ENCODE data around the gene SGPP1.
"Not testable (repeated sequence)": the region's sequence is repeated elsewhere in the genome, so short reads cannot be mapped to it uniquely, and the experiment has no call there.

The SGPP1 gene

GRCh38 chr14:63725786-63726460 is 1.9 kb downstream of the SGPP1 start:
- no peak for DNase-seq

DNA sequence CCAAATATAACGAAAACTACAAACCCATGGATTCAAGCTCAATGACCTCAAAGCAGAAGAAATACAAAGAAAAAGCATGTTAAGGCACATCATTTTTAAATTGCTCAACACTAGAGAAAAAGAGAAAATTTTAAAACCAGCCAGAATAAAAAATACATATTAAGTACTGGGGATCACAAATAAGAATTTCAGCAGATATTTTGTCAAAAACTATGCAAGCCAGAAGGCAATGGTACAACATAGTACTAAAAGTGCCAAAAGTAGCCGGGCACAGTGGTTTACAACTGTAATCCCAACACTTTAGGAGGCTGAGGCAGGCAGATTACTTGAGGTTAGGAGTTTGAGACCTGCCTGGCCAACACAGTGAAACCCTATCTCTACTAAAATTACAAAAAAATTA is 10.2 kb downstream of the SGPP1 start:
- no peak for DNase-seq

GRCh38 chr14:63715360-63715759 is 12.5 kb downstream of the SGPP1 start:
- DNase-seq = no peak

- no peak for DNase-seq
Measured at GRCh38 chr14:63713764-63714163, 14.1 kb downstream of the SGPP1 start.

DNA sequence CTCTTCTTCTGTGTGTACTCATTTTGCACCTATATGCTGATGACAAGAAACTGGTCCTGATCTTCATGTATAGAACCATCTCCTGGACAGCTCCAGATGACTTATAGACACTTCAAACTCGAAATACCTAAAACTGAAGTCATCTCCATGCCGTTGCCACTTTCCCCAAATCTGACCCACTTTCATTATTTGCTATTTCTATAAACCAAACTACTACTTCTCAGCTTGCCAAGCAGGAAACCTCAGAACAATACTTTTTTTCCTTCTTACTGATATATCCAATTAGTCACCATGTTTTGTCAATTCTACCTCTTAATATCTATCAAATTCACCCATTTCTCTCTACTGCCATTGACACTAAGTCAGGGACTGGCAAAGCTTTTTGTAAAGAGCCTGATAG is 14.8 kb downstream of the SGPP1 start:
- DNase-seq = no peak

DNA sequence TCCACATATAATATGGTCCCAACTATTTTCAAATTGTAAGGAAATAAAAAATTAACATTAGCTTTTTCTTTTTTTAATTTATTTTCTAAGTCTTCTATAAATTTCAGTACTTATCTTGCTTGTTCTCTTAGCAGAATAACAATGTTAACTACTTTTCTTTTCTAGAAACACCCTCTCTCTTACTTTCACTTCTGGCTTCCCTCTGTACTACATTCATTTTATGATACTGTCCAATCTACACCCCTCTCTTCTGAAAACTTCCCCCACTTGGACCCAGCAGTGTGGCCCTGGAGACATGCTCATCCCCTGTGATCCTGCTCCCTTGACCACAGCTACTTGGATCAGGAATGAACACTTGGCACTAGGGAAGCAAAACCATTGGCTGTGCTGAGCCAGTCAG is 15.7 kb downstream of the SGPP1 start:
- DNase-seq = no peak

- no peak for DNase-seq
Measured at GRCh38 chr14:63710497-63710896, 17.4 kb downstream of the SGPP1 start.

GRCh38 chr14:63709589-63709988 is 18.3 kb downstream of the SGPP1 start:
- DNase-seq = no peak

DNA sequence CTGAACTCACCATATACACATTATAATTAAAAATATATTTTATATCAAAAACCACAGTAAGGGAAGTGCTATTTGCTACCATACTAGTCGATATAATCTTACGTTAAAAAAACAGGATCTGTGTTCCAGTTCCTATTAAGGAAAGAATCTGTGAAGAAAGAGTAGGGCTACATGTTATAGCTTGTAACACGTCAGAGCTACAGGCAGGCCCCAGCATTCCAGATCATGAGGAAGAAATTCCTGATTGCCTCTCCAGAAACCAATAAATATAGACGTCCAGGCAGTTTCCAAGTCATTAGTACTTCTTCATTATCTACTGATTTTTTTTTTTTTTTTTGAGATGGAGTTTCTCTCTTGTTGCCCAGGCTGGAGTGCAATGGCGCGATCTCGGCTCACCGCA is 20.6 kb downstream of the SGPP1 start:
- DNase-seq = no peak

- no peak for DNase-seq
Measured at GRCh38 chr14:63705561-63706070, 22.2 kb downstream of the SGPP1 start.

- not testable (repeated sequence) for DNase-seq
Measured at GRCh38 chr14:63702530-63702929, 25.3 kb downstream of the SGPP1 start.

- DNase-seq = no peak
Measured at GRCh38 chr14:63701606-63702299, 26.1 kb downstream of the SGPP1 start.

GRCh38 chr14:63692310-63693020 is 35.4 kb downstream of the SGPP1 start:
- no peak for DNase-seq

GRCh38 chr14:63689132-63689531 is 38.7 kb downstream of the SGPP1 start:
- DNase-seq = no peak

GRCh38 chr14:63686926-63687325 is 40.9 kb downstream of the SGPP1 start:
- no peak for DNase-seq

DNA sequence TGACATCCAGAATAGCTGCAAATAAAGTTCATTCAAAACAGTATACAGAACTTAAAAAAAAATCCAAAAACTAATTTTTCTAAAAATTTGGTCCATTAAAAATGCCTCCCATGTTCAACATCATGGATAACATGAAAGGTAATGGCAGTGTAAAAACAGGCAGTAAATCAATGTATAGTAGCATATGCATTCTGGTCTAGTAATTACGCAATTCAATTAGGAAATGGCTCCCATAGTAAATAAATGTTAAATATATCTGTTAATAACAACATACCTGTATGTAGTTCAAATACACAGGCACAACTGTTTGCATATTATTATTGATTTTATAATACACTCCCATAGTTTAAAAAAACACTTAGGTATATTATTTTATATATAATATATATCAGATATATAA is 42.5 kb downstream of the SGPP1 start:
- no peak for DNase-seq

DNA sequence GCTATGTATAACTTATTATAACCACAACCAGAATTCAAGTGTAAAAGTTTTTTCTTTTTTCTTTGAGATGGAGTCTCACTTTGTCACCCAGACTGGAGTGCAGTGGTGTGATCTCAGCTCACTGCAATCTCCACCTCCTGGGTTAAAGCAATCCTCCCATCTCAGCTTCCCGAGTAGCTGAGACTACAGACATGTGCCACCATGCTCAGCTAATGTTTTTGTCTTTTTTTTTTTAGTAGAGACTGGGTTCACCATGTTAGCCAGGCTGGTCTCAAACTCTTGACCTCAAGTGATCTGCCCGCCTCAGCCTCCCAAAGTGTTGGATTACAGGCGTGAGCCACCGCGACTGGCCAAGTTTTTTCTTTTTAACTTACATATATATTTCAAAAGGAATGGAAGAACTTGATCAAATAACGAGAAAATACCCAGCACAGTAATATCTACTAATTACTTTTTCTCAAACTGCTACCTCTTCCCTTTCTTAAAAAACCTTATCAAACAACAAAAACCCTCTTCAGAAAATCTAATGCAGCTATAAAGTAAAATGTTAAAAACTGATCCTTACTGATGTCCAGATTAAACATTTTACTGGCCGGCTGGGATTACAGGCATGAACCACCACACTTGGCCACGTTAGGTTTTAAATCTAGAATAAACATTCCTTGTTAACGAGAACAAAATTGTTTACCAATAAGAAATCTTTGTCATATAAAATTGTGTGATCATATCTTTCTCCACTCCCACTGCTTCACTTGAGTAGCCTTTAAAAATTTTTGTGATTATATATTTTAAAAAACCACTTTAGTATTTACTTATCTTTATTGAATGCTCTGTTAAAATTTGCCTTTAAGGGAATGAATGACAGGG is 44.9 kb downstream of the SGPP1 start:
- no peak for DNase-seq

DNA sequence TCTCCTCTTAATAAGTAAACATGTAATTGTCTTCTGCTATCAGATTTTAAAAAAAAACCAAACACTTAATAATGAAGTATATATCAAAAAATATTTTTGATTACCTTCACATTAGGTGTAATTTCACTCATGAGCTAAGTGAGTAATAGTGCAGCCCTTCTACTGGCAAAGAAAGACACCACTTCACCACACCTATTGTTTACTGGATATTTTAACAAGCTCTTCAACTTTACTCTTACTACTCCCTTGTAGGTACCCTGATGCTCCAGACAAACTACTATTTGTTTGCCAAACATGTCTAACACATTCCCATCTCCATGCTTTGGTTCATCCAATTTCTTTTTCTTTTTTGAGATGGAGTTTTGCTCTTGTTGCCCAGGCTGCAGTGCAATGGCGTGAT is 49.3 kb downstream of the SGPP1 start:
- no peak for DNase-seq

DNA sequence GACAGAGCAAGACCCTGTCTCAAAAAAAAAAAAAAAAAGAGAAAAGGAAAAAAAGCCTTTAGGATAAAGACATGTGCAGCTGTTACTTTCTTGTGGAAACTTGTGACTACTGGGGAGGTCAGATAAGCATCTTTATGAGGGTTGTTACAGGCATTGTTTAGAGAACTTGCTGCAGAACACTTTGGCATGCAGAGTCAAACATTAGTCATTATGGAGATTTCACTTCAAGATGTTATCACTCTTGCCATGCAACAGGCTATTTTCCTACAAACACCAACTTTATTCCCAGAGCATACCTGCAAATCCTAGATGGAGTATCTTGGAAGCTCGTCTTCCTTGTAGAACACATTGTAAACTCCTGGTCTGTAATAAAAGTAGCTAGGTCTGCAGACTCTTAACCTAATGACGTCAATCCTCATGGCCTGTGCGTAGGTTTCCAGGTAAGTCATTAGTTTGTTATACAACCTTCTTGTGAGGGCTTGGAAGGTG is 49.9 kb downstream of the SGPP1 start:
- DNase-seq = no peak

DNA sequence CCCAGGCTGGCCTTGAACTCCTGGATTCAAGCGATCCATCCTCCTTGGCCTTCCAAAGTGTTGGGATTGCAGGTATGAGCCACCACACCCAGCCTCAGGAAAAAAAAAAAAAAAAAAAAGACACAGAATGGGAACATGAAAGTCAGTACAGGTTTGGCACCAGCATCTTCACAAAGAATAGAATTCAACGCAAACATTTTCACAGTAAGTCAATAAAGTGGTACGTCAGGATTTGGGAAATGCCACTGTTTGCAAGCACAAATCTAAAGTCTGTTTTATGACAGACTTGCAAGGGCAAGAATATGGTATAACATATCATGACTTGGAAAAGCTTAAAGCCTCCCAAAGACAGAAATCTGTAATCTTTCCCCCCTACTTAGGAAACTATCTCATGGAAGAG is 51.2 kb downstream of the SGPP1 start:
- no peak for DNase-seq

- no peak for DNase-seq
Measured at GRCh38 chr14:63673886-63674497, 53.9 kb downstream of the SGPP1 start.

DNA sequence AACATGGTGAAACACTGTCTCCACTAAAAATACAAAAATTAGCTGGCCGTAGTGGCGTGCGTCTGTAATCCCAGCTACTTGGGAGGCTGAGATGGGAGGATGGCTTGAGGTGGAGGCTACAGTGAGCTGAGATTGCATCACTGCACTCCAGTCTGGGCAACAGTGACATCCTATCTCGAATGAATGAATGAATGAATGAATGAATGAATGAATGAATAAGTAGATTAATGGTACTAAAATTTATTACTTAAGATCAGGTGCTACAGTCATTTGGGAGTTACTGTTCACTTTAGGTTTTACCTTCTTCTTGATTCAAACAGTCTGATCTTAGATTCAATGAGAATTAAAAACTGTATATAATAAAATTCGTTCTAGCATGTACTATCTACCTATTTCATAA is 54.6 kb downstream of the SGPP1 start:
- DNase-seq = no peak

Data from stimulated activated CD4-positive, alpha-beta T cell treated with anti-CD3 and anti-CD28 coated beads, Interleukin-12 subunit alpha, Interleukin-12 subunit beta, amount 100 ng/mL, for 4 hours (primary cell).